ENCODE data around the gene LAMB2. TPM values are rescaled to one million over a fixed set of nuclear protein-coding genes. Genes with fewer than 3 reads are reported as not detected.

LAMB2 gene
- total RNA-seq, 1 donor from 2014 or later, result 75.4 TPM

DNA sequence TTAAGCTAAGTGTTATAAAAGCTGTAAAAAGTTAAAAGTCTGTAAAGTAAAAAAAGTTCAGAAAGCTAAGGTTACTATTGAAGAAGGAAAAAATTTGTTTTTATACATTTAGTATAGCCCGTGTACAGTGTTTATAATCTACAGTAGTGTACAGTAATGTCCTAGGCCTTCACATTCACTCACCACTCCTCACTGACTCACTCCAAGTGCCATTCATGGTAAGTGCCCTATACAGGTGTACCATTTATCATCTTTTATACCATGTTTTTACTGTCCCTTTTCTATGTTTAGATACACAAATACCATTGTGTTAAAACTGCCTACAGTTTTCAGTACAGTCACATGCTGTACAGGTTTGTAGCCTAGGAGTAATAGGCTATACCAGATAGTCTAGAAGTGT lies 24.4 kb upstream of the LAMB2 start:
- H3K27ac ChIP-seq, result no peak overlapping the region
- no peaks in the 10 kb centered on the region for H3K79me2 ChIP-seq (ENCODE audit: low read depth)
- no peak overlapping the region for H3K27ac Mint-ChIP-seq
- H3F3A ChIP-seq (ENCODE audit: low read depth), result peaks cover 8% of the 10 kb centered on the region
- peaks cover 26% of the 10 kb centered on the region for H4K20me1 ChIP-seq (ENCODE audit: low read depth)
- no peaks in the 10 kb centered on the region for H3K4me1 ChIP-seq
- H3K4me3 ChIP-seq, result no peak overlapping the region
- TF ChIP-seq, protein P1, sequence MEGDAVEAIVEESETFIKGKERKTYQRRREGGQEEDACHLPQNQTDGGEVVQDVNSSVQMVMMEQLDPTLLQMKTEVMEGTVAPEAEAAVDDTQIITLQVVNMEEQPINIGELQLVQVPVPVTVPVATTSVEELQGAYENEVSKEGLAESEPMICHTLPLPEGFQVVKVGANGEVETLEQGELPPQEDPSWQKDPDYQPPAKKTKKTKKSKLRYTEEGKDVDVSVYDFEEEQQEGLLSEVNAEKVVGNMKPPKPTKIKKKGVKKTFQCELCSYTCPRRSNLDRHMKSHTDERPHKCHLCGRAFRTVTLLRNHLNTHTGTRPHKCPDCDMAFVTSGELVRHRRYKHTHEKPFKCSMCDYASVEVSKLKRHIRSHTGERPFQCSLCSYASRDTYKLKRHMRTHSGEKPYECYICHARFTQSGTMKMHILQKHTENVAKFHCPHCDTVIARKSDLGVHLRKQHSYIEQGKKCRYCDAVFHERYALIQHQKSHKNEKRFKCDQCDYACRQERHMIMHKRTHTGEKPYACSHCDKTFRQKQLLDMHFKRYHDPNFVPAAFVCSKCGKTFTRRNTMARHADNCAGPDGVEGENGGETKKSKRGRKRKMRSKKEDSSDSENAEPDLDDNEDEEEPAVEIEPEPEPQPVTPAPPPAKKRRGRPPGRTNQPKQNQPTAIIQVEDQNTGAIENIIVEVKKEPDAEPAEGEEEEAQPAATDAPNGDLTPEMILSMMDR (IDR thresholded peaks at IDR 0.05), result no peak
- TF ChIP-seq EZH2 (IDR thresholded peaks at IDR 0.05), result no peak
- no peak for TF ChIP-seq EZH2phosphoT487 (IDR thresholded peaks at IDR 0.05)
- H3K36me3 ChIP-seq, result no peaks in the 10 kb centered on the region
- H3K4me3 Mint-ChIP-seq, result no peak overlapping the region
- H3K9me3 ChIP-seq (ENCODE audit: low read depth), result no peaks in the 10 kb centered on the region
- H3K27me3 ChIP-seq, result no peaks in the 10 kb centered on the region
- DNase-seq (ENCODE audit: low spot score), result no peak
- H2AFZ ChIP-seq (replicated peaks), result no peak overlapping the region
- no peak overlapping the region for H3K9ac ChIP-seq
- H3K36me3 Mint-ChIP-seq, result no peaks in the 10 kb centered on the region
- peaks cover 5% of the 10 kb centered on the region for H3K27me3 Mint-ChIP-seq (ENCODE audit: insufficient read depth, low read depth)
- no peak overlapping the region for H3K4me2 ChIP-seq
- H3K9me3 Mint-ChIP-seq, result no peaks in the 10 kb centered on the region
- peaks cover 8% of the 10 kb centered on the region for H3K4me1 Mint-ChIP-seq

DNA sequence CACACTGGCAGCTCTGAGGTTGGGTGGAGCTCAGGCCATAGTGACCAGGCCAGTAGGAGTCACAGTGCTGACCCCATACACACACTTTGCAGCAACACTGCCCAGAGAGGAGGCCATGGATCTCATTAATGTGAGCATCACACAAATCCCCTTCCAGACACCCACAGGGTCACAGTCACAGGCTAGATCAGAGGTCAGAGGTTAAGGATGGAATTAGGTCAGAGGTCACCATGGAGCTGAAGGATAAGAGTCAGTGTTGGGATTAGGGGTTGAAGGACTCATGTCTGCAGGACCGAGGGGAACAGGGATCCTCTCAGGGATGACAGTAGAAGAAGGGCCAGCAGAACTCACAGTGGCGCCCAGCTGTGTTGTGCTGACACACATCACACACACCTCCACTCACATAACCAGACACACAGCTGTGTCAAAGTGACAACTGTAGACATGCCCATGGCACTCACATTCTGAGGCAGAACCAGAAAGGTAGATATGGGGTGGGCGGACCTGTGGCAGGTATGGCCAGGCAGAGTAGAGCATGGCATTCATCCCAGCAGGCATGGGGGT lies 20.6 kb upstream of the LAMB2 start:
- Mint-ChIP-seq H3K4me1 (peaks cover 8% of the 10 kb centered on the region), H3K36me3 (no peaks in the 10 kb centered on the region), H3K27ac (no peak overlapping the region), H3K27me3 (ENCODE audit: insufficient read depth, low read depth) (peaks cover 7% of the 10 kb centered on the region), H3K9me3 (no peaks in the 10 kb centered on the region), H3K4me3 (no peak overlapping the region)
- peaks cover 5% of the 10 kb centered on the region for H3F3A ChIP-seq (ENCODE audit: low read depth)
- H3K4me1 ChIP-seq, result no peaks in the 10 kb centered on the region
- no peak overlapping the region for H2AFZ ChIP-seq (replicated peaks)
- no peak overlapping the region for H3K27ac ChIP-seq
- H3K79me2 ChIP-seq (ENCODE audit: low read depth), result no peaks in the 10 kb centered on the region
- H3K4me2 ChIP-seq, result no peak overlapping the region
- no peaks in the 10 kb centered on the region for H3K36me3 ChIP-seq
- H3K4me3 ChIP-seq, result no peak overlapping the region
- H3K27me3 ChIP-seq, result no peaks in the 10 kb centered on the region
- H3K9ac ChIP-seq, result no peak overlapping the region
- TF ChIP-seq EZH2 (IDR thresholded peaks at IDR 0.05), result no peak
- no peak for TF ChIP-seq EZH2phosphoT487 (IDR thresholded peaks at IDR 0.05)
- TF ChIP-seq, protein P1 (IDR thresholded peaks at IDR 0.05), result no peak
- peaks cover 7% of the 10 kb centered on the region for H4K20me1 ChIP-seq (ENCODE audit: low read depth)
- DNase-seq (ENCODE audit: low spot score), result no peak
- H3K9me3 ChIP-seq (ENCODE audit: low read depth), result no peaks in the 10 kb centered on the region

DNA sequence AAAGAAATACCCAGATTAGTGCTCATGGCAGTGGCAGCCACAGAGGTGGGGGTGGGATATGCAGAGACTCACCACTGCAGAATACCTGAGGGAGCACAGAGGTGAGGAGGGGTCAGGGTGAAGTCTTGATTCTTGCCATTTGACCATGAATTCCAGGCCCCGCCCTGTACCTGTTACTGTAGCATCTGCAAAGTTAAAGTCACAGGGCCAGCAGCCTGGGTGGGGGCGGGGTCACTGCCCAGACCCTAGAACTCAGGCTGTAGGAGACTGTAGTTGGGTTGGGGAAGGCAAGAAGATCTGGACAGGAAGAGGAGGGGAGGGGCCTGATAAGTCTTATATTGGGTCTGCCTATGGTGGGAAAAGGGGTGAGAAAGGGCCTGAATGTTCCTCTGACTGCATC lies 18.8 kb upstream of the LAMB2 start:
- Histone ChIP-seq H4K20me1 (ENCODE audit: low read depth) (no peaks in the 10 kb centered on the region), H3K4me1 (no peaks in the 10 kb centered on the region), H3K4me3 (no peak overlapping the region), H3K36me3 (no peaks in the 10 kb centered on the region), H3K27me3 (no peaks in the 10 kb centered on the region), H3K9ac (no peak overlapping the region), H3K4me2 (no peak overlapping the region), H3K79me2 (ENCODE audit: low read depth) (no peaks in the 10 kb centered on the region), H3K27ac (no peak overlapping the region), H3K9me3 (ENCODE audit: low read depth) (no peaks in the 10 kb centered on the region), H2AFZ (replicated peaks) (no peak overlapping the region), H3F3A (ENCODE audit: low read depth) (no peaks in the 10 kb centered on the region)
- DNase-seq (ENCODE audit: low spot score), result no peak
- Mint-ChIP-seq H3K36me3 (no peaks in the 10 kb centered on the region), H3K27ac (no peak overlapping the region), H3K9me3 (no peaks in the 10 kb centered on the region), H3K4me3 (no peak overlapping the region), H3K27me3 (ENCODE audit: insufficient read depth, low read depth) (peaks cover 9% of the 10 kb centered on the region), H3K4me1 (peaks cover 5% of the 10 kb centered on the region)
- no peak for TF ChIP-seq EZH2phosphoT487 (IDR thresholded peaks at IDR 0.05)
- TF ChIP-seq, protein P1 (IDR thresholded peaks at IDR 0.05), result no peak
- no peak for TF ChIP-seq EZH2 (IDR thresholded peaks at IDR 0.05)
